Kidney glomerular epithelial cell (primary cell): ENCODE data around the gene KLHL36.
A peak's percentile ranks its signal among the peaks of the same experiment; 100 is the strongest.

ENCODE experiments used
- DNase-seq: peaks from one replicate; lab custom pipeline; 2025; lab: John Stamatoyannopoulos, UW

KLHL36 gene

GRCh38 chr16:84648595-84649510 lies 542 bp downstream of the KLHL36 start:
- no peak for DNase-seq

- no peak for DNase-seq
These were observed 1.2 kb downstream of the KLHL36 start for GRCh38 chr16:84649511-84649861.

- DNase-seq: peak; percentile 94
These were observed 2.0 kb downstream of the KLHL36 start for GRCh38 chr16:84650062-84650991.

- DNase-seq: no peak
These were observed 4.3 kb downstream of the KLHL36 start for GRCh38 chr16:84652566-84652965.

GRCh38 chr16:84654238-84654637 lies 5.9 kb downstream of the KLHL36 start:
- no peak for DNase-seq

- no peak for DNase-seq
These were observed 6.7 kb downstream of the KLHL36 start for GRCh38 chr16:84654998-84655397.

GRCh38 chr16:84656649-84657048 lies 8.3 kb downstream of the KLHL36 start:
- DNase-seq: no peak

- no peak for DNase-seq
These were observed 9.0 kb downstream of the KLHL36 start for GRCh38 chr16:84657229-84657837.

GRCh38 chr16:84658690-84659089 lies 10.4 kb downstream of the KLHL36 start:
- no peak for DNase-seq

GRCh38 chr16:84659656-84660300 lies 11.5 kb downstream of the KLHL36 start:
- DNase-seq: no peak

GRCh38 chr16:84660973-84661372 lies 12.7 kb downstream of the KLHL36 start:
- no peak for DNase-seq

GRCh38 chr16:84661418-84662060 lies 13.2 kb downstream of the KLHL36 start:
- no peak for DNase-seq

GRCh38 chr16:84662471-84662870 lies 14.2 kb downstream of the KLHL36 start:
- no peak for DNase-seq

GRCh38 chr16:84663433-84664101 lies 15.3 kb downstream of the KLHL36 start:
- no peak for DNase-seq

GRCh38 chr16:84665359-84665758 lies 17.0 kb downstream of the KLHL36 start:
- DNase-seq: no peak

GRCh38 chr16:84665843-84666242 lies 17.5 kb downstream of the KLHL36 start:
- DNase-seq: no peak

GRCh38 chr16:84667600-84668309 lies 19.4 kb downstream of the KLHL36 start:
- no peak for DNase-seq

- DNase-seq: no peak
These were observed 21.8 kb downstream of the KLHL36 start for GRCh38 chr16:84670063-84670462.

GRCh38 chr16:84672276-84673202 lies 24.2 kb downstream of the KLHL36 start:
- DNase-seq: peak; percentile 47
